GM12892 (cell line): ENCODE results near the gene CLASRP.

ENCODE experiments used
- DNase-seq: peaks from one replicate; pipeline ENCODE4 v3.0.0; 2011; ENCODE audit not compliant: insufficient read length
- FAIRE-seq: peaks from 2 replicates; lab custom pipeline; 2011; peaks lifted over from hg19 to GRCh38; lab: Jason Lieb, UNC
- POLR2A ChIP-seq: IDR thresholded peaks from 2 replicates; pipeline ENCODE4 v1.6.1; 2011; ENCODE audit warnings: low read depth, low read length, control low read depth
- POLR2AphosphoS5 ChIP-seq: IDR thresholded peaks from 2 replicates; pipeline ENCODE4 v1.6.1; 2011; ENCODE audit warnings: low read depth, low read length, control low read depth
- TAF1 ChIP-seq: IDR thresholded peaks from 2 replicates; pipeline ENCODE4 v1.6.1; 2011; ENCODE audit warnings: low read depth, mild to moderate bottlenecking, control low read depth, low read length, borderline replicate concordance

Gene CLASRP

DNA sequence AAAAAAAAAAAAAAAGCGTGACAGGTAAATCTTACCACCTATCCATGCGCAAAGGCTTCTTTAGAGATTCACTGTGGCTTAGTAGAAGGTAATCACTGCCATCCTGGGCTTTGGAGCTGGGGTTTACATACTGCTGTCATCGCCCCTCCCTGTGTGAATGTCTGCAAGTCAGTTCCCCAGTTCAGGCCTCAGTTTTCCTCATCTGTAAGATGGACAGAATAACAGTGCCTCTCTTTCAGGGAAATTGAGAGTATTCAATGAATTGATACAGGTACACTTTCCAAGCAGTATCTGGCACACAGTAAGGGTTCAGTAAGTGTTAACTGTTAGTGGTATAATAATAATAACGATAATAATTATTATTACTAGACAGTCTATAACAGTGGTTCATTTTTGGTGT is 35.4 kb upstream of the CLASRP start:
- no peak for DNase-seq
- no peak for TF ChIP-seq TAF1
- TF ChIP-seq POLR2A: no peak
- no peak for TF ChIP-seq POLR2AphosphoS5
- FAIRE-seq: no peak

DNA sequence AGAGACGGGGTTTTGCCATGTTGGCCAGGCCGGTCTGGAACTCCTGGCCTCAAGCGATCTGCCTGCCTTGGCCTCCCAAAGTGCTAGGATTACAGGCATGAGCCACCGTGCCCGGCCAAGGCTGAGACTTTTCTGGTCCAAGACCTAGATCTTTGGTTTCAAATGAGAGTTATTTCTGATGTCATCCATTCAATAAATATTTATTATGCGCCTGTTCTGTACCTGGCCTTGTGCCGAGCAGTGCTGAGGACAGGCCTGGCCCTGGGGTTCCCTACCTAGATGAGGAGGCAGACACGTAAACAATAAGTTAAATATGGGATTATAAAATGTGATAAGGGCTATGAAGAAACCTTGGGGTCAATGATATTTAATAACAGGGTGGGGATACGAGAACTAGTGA is 33.1 kb upstream of the CLASRP start:
- DNase-seq (no peak), FAIRE-seq (no peak)

DNA sequence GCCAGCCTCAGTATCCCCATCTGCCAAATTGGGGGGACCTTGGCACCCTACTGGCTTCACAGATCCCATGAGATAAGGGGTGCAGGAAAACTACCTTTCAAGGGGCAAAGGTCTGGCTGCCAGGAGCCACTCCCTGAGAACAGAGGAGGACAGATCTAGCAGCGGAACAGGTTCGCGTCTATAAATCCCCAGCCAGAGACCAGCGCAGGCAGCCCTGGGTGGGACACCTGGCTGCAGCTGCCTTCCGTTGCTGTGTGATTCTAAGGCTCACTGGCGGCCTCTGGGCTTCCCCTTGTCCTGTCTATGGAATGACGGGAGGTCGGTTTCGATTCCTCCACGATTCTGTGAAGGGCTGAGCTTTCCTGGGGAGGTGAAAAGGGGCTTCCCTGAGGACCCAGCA is 30.3 kb upstream of the CLASRP start:
- FAIRE-seq: no peak
- DNase-seq: no peak

More for the DNA sequence above, 33.1 kb upstream of the CLASRP start:
- no peak for TF ChIP-seq TAF1
- TF ChIP-seq POLR2AphosphoS5: no peak
- no peak for TF ChIP-seq POLR2A

DNA sequence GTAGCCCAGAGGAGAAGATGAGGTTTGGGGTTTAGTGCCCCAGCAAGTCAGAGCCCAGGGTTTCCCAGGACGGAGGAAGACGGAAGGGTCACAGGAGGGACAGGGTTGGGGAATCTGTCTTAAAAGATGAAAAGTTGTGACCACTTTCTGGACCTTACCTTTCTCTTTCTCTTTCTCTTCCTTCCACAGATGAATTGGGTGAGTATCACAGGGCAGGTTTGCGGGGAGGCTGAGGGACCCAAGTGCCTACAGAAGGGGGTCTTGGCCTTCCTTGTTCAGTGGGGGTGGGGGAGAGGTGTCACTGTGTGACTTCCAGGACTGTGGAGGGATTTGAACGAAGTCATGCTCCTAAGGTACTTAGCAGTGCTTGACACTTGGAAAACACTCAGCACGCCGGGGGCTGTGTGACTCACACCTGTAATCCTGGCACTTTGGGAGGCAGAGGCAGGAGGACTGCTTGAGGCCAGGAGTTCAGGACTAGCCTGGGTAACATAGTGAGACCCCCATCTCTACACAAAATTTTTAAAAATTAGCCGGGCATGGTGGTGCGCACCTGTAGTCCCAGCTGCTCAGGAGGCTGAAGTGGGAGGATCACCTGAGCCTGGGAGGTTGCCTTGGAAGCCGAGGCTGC is 29.1 kb upstream of the CLASRP start:
- no peak for DNase-seq
- TF ChIP-seq POLR2A: no peak
- no peak for TF ChIP-seq TAF1
- no peak for FAIRE-seq

More for the DNA sequence above, 30.3 kb upstream of the CLASRP start:
- peak; percentile 73 for TF ChIP-seq POLR2AphosphoS5
- no peak for TF ChIP-seq TAF1
- no peak for TF ChIP-seq POLR2A

DNA sequence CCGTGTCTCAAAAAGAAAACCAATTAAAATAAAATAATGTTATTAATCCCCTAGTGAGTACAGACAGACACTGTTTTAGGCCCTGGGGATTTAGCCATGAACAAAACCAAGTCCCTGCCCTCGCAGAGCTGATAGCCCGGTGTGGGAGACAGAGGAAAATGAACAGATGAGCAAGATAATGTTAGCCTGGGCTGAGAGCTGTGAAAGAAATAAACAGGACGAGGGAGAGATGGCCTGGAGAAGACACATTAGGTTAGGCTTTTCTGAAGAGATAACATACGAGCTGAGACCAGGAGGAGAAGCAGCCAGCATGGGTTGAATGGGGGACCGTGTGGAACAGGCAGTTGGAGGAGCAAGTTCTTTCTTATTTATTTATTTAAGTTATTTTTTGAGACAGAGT is 28.5 kb upstream of the CLASRP start:
- FAIRE-seq (no peak), DNase-seq (no peak)
- TF ChIP-seq TAF1 (no peak), POLR2A (no peak), POLR2AphosphoS5 (no peak)

DNA sequence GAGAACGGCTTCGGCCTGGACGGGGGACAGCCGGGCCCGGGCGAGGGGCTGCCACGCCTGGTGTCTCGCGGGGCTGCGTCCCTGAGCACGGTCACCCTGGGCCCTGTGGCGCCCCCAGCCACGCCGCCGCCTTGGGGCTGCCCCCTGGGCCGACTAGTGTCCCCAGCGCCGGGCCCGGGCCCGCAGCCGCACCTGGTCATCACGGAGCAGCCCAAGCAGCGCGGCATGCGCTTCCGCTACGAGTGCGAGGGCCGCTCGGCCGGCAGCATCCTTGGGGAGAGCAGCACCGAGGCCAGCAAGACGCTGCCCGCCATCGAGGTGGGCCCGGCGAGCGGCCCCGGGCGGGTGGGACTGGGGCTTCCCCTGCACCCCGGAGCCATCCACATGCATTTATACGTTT is 26.9 kb upstream of the CLASRP start:
- TF ChIP-seq POLR2A (no peak), POLR2AphosphoS5 (no peak), TAF1 (no peak)
- no peak for FAIRE-seq
- DNase-seq: no peak

DNA sequence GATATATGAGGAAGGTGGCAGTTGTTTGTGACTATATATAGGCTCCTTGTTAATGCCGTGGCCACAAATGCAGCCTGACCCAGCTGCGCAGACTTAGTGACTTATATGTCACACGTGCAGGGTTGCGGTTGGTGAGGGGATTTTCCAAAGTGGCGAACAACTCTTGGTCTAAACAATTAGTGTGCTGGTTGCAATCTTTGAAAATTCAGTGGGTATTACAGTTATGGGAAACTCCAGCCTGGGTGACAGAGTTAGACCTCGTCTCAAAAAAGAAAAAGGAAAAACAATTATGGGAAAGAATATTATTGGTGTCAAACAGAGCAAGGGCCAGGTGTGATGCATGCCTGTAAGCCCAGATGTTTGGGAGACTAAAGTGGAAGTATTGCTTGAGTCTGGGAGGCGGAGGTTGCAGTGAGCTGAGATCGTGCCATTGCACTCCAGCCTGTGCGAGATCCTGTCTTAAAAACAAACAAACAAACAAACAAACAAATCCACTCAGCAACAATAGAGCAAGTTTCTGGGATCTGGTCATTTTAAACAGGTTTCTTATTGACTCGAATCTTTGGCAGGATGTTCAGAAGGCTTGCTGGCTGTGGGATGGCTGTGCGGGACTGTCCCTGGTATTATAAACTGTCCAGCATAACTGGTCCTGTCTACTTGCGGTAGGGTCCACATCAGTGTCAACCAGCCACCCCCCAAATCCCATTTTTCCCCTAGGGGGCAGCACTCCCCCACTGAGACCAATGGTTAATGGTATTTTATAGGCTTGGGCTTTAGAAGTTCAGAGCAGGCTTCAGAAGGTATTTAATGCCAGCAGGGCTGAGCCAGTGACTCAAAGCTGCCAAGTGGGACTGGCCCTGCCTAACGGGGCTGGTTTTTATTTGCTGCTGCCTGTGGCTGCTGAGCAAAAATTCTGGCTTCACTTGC is 22.2 kb upstream of the CLASRP start:
- peak; percentile 95 for FAIRE-seq
- TF ChIP-seq TAF1: no peak
- peak; percentile 54 for TF ChIP-seq POLR2A
- peak; percentile 65 for DNase-seq

DNA sequence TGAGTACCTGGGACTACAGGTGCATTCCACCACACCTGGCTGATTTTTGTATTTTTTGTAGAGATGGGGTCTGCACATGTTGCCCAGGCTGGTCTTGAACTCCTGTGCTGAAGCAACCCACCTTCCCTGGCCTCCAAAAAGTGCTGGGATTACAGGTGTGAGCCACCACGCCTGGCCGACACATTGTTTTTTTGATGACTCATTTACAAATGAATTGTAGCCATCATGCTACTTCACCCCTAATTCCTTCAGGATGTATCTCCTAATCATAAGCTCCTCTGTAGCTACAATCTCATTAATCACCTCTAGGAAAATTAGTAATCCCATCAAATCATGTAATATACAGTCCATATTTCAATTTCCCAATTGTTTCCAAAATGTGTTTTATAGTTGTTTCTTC is 19.7 kb upstream of the CLASRP start:
- FAIRE-seq: no peak
- no peak for DNase-seq
- TF ChIP-seq TAF1: no peak
- TF ChIP-seq POLR2A: no peak
- TF ChIP-seq POLR2AphosphoS5: 0 out of 2 replicates have a peak, but pooled peaks have one; percentile 25

DNA sequence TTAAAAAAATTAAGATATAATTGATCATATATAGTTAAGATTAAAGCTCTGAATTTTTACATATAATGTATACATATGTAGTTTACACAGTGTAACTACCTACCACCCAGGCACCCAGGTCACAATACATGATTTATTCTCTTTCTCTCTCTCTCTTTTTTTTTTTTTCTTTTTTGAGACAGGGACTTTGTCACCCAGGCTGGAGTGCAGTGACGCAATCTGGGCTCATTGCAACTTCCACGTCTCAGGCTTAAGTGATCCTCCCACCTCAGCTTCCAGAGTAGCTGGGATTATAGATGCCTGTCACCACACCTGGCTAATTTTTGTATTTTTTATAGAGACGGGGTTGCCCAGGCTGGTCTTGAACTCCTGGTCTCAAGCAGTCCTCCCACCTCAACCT is 18.8 kb upstream of the CLASRP start:
- DNase-seq (no peak), FAIRE-seq (no peak)
- TF ChIP-seq POLR2A: no peak
- TF ChIP-seq POLR2AphosphoS5: no peak
- no peak for TF ChIP-seq TAF1

DNA sequence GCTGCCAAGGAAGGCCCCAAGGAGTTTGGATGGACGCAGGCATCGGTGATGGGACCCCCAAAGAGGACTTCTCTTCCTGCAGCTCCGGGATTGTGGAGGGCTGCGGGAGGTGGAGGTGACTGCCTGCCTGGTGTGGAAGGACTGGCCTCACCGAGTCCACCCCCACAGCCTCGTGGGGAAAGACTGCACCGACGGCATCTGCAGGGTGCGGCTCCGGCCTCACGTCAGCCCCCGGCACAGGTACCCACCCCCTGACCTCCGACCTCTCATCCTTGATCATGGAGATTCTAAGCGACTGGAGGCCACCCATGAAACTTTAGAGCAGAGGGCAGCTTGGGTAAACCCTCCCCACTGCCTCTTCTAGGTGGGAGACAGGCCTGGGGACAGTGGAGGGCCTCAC is 16.9 kb upstream of the CLASRP start:
- DNase-seq (no peak), FAIRE-seq (no peak)

DNA sequence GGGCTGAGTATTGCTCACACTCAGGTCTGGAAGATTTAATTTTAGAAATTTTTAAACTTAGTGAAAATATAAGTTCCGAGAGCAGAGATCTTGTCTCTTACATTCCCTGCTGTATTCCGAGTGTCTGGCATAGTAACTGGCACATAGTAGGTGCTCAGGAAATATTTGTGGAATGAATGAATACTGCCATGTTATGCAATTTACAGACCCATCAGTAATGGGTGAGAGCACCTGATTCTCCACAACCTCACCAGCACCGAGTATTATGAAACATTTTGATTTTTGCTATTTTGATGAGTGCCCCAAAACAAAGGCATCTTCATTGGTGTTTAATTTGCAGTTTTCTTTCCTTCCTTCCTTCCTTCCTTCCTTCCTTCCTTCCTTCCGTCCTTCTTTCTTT is 15.8 kb upstream of the CLASRP start:
- no peak for TF ChIP-seq POLR2A
- TF ChIP-seq TAF1: no peak
- TF ChIP-seq POLR2AphosphoS5: no peak
- DNase-seq (no peak), FAIRE-seq (no peak)

More for the DNA sequence above, 16.9 kb upstream of the CLASRP start:
- no peak for TF ChIP-seq POLR2AphosphoS5
- peak; percentile 36; the same call in 1 of the 2 replicates for TF ChIP-seq POLR2A

DNA sequence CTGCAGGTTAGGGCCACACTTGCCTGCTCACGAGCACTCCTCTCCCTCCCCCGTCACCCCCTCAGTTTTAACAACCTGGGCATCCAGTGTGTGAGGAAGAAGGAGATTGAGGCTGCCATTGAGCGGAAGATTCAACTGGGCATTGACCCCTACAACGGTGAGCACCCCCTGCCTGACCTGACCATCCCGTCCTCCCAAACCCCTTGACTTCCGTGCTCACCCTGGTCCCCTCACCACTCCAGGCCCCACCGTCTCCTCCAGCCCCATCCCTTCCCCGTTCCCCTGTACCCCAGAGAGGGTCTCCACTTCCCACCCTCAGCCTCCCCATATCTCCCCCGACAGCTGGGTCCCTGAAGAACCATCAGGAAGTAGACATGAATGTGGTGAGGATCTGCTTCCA is 13.6 kb upstream of the CLASRP start:
- FAIRE-seq (no peak), DNase-seq (no peak)
- no peak for TF ChIP-seq POLR2A
- 0 out of 2 replicates have a peak, but pooled peaks have one; percentile 33 for TF ChIP-seq POLR2AphosphoS5
